GM21360 (cell line): ENCODE data around the gene EXT2.

ENCODE experiments used
- ATAC-seq: cut with Tn5 transposase; IDR thresholded peaks from one replicate; pipeline ENCODE4 v1.9.1; 2021; ENCODE audit warnings: mild to moderate bottlenecking, moderate library complexity; ENCODE audit not compliant: unreplicated experiment

Gene EXT2

DNA sequence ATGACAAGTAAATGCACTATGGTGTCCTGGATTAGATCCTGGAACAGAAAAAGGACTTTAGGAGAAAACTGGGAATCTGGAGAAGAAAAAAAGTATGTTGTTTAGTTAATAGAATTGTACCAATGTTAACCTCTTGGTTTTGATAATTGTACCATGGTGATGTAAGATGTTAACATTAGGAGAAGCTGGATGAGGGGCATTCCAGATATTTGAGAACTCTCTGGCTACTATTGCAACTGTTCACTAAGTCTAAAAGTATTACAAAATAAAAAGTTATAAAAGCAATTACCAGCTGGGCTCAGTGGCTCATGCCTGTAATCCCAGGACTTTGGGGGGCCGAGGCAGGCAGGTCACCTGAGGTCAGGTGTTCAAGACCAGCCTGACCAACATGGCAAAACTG is 66.5 kb downstream of the EXT2 start:
- ATAC-seq, result no peak

DNA sequence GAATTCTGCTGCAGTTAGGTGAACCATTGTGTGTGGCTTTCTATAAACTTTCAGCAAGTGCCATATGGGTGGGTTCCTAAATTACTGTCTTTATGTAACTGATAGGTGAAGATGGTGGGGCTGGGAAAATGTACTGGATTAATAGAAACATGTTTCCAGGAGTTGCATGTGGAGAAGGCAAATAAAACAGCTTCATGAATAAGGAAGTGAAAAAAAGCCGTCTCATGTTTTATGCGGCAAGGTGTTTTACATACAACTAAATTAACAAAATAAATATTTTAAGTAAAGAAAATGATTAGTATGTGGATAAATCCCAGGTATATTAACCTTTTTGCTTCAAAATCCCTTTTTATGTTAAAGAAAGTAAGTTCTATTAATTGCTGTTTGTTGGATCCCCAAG is 67.2 kb downstream of the EXT2 start:
- ATAC-seq, result no peak

DNA sequence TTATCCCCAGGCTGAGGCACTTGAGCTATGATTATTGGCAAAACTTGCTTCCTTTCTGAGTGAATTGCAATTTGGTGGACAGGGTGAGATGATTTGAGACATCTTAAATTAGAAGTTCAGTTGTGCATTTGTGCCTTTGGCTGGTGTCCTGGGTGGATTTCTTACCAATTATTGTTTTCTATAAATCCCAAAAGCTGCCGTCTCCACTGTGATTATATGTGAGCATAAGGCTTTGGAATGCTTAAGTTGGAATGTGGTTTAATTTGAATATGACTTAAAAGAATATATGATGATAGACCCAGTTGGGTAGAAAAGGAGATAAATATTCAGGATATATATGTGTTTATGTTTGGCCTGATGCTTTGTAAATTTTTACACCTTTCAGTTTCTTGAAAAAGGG is 70.0 kb downstream of the EXT2 start:
- ATAC-seq, result no peak

DNA sequence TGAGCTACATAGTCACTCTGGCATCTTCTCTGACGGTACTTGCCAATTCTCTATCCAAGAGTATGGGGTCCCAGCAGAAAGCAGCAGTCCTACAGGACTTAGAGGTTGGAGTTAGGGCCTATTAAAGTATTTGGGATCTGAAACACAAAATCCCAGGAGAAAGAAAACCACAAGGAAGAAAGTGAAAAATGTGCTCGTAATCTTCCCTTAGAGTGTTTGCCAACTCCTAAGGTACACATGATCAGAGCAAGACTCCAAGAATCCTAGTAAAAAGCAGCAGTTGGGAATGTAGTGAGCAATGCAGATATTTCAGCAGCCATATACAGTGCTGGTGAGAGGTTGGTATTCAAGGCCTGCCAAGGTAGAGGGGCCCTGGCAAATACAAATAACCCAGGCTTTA is 71.6 kb downstream of the EXT2 start:
- no peak for ATAC-seq

DNA sequence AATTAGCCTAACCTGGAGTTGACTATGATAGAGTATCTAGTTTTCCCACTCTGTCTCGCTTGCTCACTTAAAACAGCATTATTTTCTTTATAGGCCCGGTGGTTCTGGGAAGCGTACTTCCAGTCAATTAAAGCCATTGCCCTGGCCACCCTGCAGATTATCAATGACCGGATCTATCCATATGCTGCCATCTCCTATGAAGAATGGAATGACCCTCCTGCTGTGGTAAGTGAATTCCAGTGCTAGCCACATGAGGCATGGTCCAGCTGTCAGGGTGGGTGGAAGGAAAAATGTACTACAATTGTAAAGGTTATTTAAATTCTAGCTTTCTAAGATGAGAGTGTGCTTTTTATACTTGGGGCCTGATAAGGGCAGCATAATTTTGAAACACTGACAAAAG is 76.0 kb downstream of the EXT2 start:
- no peak for ATAC-seq

DNA sequence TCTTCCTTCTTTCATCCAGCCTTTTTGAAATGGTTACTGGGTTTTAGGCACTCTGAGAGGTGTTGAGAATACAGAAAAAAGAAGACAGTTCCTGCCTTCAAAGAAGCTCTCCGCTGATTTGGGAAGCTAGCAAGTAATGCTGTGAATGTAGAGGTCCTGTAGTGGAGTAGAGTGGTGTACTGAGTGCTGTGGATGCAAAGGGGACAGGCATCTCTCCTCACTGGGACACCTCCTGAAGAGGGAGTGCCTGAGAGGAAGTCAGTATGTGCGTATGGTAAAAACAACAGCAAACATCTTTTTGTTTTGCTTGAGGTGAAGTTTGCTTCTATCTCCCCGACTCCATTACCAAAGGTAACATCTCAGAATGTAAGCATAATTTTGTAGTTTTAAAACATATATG is 77.5 kb downstream of the EXT2 start:
- ATAC-seq, result no peak

DNA sequence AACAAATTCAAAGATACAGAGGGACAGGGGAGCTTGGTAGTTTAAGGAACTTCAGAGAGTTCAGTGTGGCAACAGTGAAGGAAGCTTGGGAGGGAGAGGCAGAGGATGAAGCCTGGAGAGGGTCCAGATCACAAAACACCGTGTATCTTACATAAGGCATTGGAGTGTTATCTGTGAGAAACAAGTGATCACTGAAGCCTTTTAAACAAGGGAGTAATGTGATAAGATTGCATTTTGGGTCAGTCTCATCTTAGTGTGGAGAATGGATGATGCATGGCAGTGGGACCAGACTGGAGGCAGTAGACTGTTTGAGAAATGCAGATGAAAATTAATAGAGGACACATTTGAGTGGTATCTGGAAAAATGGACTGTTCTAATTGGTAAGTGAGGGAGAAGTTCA is 79.4 kb downstream of the EXT2 start:
- ATAC-seq, result no peak

DNA sequence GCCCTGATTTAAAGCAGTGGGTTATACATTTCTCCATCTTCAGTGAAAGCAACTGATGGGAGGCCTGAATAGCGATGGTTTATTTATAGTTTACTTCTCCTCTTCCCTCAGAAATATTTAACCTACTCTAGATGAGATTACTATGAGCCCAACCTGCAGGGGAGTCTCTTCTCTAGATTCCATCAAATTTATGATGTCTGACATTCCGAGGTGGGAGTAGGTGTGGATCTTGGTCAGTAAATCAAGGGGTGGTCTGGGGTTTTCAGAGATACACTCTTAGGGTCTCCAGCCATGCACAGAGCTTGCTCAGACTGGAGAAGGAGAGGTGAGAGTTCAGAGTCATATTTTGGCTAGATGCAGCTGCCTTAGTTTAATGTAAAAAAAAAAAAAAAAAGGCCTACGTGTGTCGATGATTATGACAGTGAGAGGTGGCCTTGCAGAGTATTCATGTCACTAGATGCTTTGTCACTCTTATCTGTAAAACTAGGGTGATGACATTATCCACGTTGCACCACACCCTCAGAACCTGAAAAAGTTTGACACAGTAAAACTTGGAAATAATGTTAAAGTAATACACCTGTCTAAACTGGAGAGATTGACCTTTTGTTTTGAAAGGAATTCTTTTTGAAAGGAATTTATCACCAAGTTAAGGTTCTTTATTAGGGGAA is 81.2 kb downstream of the EXT2 start:
- ATAC-seq, result no peak

DNA sequence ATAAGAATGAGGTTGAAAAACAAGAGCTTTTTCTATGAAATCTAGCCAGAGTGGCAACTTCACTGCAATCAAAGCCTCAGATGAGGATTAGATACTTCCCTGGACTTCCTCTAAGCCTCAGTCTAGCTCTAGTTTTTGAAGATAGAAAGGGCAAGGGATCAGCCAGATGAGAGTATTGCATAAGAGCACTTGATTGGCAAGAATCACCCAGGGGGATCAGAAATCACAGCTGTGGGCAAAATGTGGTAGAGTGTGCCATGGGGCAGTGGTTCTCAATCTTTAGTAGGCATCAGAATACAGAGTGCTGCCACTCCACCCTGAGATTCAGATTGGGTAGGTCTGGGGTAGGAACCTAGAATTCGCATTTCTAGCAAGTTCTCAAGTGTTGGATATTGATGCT is 82.4 kb downstream of the EXT2 start:
- ATAC-seq, result no peak

DNA sequence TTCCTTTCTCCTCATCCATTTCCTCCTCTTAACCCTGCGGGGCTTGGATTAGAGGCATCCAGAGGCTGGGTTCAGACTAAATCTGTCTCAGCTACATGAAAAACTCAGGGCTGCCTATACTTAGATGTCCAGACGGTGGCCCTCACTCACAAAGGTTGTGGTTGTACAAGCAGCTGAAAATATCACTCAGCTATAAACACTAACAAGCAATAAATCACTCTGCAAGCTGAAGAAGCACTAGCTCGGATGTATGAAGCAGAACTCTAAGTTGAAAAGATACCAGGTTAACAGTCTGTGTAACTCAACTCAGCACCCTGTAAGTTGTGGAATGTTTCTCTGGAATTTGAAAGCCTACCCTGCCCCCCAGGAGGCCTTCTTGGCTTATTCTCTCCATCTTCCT is 82.9 kb downstream of the EXT2 start:
- no peak for ATAC-seq

DNA sequence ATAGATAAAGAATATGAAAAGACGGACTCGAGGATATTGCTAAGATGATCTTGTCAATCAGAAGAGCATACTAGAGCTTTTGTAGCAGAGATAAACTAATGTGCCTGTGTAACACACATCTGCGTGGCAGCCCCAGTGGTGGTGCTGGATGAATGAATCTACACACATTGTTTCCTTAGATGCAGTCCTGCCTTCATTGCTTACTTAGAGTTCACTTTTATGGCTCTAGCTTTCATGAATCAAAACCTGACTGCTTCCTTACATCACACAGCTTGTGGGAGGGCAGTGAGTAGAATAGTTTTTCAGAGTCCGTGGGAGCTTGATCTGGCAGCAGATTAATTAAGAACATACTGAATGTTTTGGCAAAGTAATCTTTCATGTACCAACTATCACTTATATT is 83.7 kb downstream of the EXT2 start:
- no peak for ATAC-seq

DNA sequence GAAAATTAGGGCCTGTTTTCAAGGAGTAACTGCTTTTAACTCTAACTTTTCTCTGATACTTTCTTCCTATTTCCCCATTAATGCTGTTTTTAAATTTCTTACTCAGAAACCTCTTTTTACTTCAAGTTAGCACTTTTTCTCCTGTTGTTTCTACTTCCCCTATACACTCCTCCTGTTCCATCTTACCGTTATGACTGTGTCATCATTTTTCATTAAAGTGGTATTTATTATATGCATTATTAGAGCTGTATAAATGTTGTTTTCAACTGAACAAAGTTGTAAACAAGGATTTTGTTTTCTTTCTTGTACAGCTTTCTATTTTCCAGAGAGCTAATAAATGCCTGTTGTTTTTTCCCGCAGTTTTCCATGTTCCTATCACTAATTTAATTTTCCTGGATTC is 84.6 kb downstream of the EXT2 start:
- no peak for ATAC-seq

DNA sequence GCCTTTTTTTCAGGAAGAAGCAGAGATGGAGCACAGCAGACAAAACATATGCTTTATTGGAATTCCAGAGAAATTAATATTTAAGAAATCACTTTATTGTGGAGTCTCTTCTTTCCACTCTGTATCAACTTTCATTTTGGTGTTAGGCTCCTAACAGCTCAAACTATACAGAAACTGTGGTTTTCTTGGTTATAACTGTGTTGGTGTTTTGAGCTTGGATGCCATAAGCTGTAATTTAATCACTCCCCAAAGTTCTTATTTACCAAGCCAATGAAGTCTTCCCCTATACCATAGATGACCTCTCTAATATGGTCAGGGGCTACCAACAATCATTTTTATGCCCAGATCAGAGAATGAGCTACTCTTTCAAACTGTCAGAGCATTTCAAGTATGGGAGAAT is 90.0 kb downstream of the EXT2 start:
- ATAC-seq, result no peak

DNA sequence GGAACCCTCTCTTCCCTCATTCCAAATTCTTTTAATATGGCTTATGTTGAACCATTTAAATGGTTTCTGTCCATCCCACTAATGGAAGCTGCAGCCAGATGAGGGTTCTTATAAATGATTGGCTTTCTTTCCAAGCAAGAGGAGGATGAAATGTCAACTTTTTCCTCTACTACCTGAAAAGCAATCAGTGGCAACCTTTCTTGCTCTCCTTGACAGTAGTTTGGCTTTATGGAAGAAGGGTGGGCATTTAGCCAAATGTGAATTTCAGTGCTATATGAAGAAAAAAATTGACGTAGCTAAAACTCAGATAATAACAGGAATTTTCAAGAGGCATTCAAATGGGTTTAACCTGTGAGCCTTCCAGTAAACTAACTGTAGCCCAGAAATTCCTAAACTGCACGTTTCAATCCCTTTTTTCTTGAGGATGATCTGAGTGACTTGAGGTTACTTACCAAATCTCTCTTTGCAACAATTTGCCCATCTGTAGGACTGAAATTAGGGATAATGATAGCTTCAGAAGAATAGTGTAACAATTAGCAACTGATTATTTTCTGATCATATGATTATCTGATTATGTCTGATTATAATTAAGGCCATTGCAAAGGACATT is 90.9 kb downstream of the EXT2 start:
- ATAC-seq, result no peak

DNA sequence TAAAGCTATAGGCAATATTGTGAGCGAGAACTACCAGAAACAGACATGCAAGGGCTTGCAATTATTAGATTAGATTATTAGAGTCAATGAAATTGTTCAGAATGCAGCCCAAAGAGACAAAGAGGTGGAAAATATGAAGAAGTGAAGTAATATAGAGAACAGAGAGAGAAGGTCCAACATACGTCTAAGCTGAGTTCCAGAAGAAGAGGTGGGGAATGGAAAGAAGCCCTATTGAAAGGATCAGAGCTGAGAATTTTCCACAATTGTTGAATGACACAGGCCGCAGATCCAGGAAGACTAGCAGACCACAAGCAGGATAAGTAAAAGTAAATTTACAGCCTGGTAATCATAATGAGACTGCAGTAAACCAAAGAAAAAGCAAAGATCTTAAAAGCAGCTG is 93.2 kb downstream of the EXT2 start:
- ATAC-seq, result no peak

DNA sequence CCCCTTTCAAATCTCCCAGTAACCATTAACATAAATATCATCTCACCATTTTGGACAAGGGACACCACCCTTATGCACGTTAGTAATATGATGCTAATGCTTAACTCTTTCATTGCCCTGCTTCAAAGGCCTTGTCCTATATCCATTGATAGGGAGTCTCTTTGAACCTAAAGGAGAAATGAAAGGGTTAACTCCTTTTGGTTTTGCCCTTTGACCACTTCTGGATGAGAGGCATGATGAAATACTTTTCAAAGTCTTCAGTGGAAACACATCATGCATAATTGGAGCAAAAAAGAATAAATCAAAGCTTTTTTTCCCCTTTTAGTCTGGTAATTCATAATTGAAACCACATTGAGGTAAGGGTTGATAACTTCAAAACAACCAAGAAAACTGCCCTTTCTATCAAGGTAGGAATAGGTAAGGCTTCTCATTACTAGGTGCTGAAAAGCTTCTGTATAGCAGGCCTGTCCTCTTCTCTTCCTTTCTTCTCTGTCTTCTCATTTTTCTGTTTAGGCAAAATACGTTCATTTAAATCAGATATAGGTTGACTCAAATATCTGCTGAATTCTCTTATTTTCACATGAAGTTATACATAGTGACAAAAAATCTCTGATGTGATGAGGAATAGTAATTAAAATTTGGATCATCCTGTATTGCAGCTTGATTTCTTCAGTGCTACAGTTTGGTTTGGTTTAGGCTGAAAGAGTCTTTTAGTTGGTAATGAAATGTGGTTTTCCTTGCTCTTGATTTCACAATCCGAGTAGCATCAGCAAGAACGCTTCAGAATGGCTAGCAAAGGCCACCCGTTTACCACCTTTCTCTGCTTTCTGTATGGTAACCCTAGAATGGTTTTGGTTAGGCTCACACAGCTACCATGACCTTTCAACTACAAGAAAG is 94.8 kb downstream of the EXT2 start:
- ATAC-seq, result no peak

DNA sequence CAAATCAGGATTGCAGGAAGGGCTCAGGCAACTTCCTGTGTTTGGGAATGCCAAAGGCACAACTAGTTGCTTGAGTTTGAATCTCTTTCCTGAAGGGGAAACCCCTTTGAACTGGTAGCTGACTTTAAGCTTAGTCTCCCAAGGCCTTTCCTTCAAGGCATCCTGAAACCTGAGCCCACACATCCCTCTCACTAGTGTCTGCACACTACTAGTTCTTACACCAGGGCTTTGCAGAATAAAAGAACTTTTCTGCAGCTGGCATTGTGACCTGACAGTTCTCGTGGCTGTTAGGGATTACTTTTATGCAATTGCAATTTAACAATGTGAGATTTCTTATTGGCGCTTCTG is 95.4 kb downstream of the EXT2 start:
- ATAC-seq, result no peak

DNA sequence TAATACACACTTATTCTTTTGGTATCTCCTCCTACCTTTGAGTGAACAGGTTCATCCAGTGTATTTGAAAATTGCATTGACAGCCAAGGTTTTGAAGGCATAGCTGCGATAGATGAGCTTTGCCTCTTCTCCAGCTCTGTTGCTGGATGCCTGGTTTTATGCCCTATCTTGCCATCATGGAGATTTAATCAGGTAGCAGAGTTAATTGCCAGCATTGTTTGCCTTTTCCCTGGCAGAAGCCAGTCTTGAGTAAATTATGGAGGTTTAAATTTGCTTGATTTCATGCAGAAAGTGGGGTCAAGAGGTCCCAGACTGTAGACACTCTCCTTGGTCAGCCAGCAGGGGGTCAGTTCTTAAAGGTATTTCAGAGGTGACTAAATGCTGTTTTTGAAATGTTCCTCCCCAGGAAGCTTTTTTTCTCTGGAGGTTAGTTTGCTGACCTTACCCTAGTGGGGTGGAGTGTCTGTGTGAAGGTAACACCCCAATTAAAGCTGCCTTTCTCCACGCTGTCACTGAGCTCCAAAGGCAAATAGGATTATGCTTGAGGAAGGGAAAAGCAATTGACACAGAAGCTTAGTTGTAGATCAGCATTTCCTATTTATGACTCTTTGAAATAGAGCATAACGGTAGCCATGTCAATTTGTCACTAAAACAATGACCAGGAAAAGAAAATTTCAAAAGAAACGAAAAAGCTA is 96.0 kb downstream of the EXT2 start:
- ATAC-seq, result no peak

DNA sequence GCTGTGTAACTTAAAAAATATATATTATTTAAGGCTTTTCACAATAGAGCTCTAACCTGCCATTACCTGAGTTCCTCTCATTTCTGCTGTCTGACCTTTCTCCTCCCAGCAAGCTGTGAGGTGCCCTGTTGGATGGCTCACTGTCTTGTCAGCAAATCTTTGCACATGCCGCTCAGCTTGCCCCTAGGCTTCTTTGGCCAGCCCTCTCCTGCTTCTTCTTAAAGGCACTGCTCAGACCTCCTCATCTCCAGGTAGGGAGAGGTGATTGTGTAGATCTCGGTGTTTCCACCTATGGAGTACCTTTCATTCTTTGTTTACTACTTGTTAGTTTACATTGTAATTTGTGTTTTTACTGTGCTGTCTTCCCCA is 96.5 kb downstream of the EXT2 start:
- ATAC-seq, result no peak

DNA sequence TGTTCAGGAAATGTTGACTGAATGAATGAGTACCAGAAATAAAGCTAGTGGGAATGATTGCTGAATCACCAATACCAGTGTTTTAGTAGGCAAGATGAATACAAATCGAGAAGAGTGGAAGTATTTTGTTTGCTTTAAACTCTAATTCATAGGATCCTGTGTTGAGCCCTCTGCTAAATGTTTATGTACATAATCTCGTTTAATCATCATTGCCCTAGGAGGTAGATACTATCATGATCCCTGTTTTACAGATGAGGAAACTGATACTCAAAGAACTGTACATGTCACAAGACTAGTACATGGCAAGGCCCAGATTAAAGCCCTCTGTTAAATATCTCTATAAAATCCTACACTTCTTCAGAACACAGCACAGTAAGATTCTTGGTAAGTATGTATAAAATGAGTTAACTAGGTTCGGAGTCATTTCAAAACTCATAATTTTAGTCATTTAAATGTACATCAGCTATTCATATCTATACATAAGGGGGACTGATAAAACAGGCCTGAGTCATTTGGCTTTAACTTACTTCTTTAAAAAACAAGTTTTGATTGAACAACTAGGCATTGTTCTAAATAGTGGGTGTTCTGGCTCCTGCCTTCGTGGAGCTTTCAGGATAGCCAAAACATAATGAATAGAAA is 97.1 kb downstream of the EXT2 start:
- no peak for ATAC-seq

DNA sequence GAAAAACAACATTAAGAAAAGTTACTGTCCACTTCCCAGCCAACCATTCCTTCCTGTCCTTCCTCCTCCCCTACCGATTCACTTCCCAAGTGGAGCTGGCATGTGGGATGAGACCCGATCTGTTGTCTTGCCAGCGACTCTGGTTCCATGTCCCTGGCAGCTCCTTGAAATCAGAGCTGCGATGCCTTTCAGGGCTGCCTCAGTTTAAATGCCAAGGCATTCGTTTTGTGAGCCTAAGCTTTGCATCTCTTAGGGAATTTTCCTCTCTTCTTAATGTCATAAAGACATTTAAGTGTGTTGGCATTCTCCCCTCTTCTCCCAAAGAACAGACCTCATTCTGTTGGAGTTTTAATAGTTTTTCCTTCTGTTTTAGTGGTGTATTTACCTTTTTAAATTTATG is 98.4 kb downstream of the EXT2 start:
- ATAC-seq, result no peak
